Right lobe of liver (tissue), 6 donors: Measurements from ENCODE around the gene WDR48. TPM values are rescaled to one million over a fixed set of nuclear protein-coding genes. Genes with fewer than 3 reads are reported as not detected.

Source experiments
- ATAC-seq, 4 donors: fragments of 200-7000 bp; cut with Tn5 transposase; one replicate each; pipeline ENCODE4 v1.9.1; 2020; ENCODE audit warnings: mild to moderate bottlenecking in 4 of 4, moderate library complexity in 4 of 4
- DNase-seq, 3 donors: peaks; one replicate each; pipeline ENCODE4 v3.0.0-alpha.2; 2020
- H3K27ac ChIP-seq, 3 donors: fragments of 200-600 bp; one replicate each; pipeline ENCODE4 v1.8.0; 2022
- H3K27me3 ChIP-seq, 2 donors: fragments of 200-600 bp; one replicate each; pipeline ENCODE4 v1.8.0; 2022
- H3K36me3 ChIP-seq, 4 donors: fragments of 200-600 bp; sonication (generic) in 1 of 4; one replicate each; pipeline versions ENCODE4 v1.5.1 to v1.8.0; 2017 to 2022; ENCODE audit warnings: control low read depth in 1 of 4
- H3K4me1 ChIP-seq, 4 donors: fragments of 200-600 bp; sonication (generic) in 1 of 4; one replicate each; pipeline versions ENCODE4 v1.5.1 to v1.8.0; 2017 to 2022; ENCODE audit warnings: control low read depth in 1 of 4
- H3K4me3 ChIP-seq, 3 donors: fragments of 200-600 bp; one replicate each; pipeline ENCODE4 v1.8.0; 2022
- H3K9me3 ChIP-seq, 4 donors: fragments of 200-600 bp; sonication (generic) in 1 of 4; one replicate each; pipeline versions ENCODE4 v1.5.1 to v1.8.0; 2017 to 2022; ENCODE audit warnings: control low read depth in 1 of 4
- CTCF ChIP-seq, 4 donors: fragments of 200-600 bp in 3 of 4; fragments of 450-650 bp in 1 of 4; IDR thresholded peaks; one replicate each; pipeline versions ENCODE4 v1.5.1 to v1.8.0; 2016 to 2022; ENCODE audit warnings: antibody characterized with exemption in 4 of 4, mild to moderate bottlenecking in 2 of 4
- POLR2A ChIP-seq: fragments of 450-650 bp; IDR thresholded peaks from one replicate; pipeline ENCODE4 v1.6.1; 2017; ENCODE audit warnings: antibody characterized with exemption, mild to moderate bottlenecking
- WGBS: methylation state at CpG from one replicate; pipeline ENCODE4 v1.1.6; 2018; ENCODE audit warnings: low coverage, low lambda C conversion rate; ENCODE audit not compliant: insufficient coverage; ENCODE audit errors: missing lambda C conversion rate; 5-methylcytosine and 5-hydroxymethylcytosine counted together
- intact Hi-C, 2 donors: fragments of 100-400 bp; cut with DNase I; formaldehyde crosslinking; loops; one replicate each; pipeline versions ENCODE4 v1.11.2 to v1.14.1; 2022
- total RNA-seq, 6 experiments: library from RNA; depleted of rRNA in 2 of 6; stranded (reverse); fragments of >200 nt in 2 of 6; fragmentation: NEBNext Ultra II Directional in 3 of 6; extraction: Animal tissue kit (Norgen Biotek cat#: 25700) in 3 of 6; gene quantifications; one replicate each; pipeline versions ENCODE4 v1.1.0 to v1.2.4, GENCODE V29; 2016 to 2023
- donor health status: DM: no; HTN: yes; CAD: no.
- donor health status: DM: no; HTN: no; CAD: no.
- donor health status: DM: no; HTN: no; CAD: no.
- donor health status: DM: no; HTN: yes; CAD: no.
- donor health status: DM: no; HTN: yes; CAD: no.

Gene WDR48
- total RNA-seq, 6 experiments from 2014 or later = 11.3 to 21.9 (median 18.3) TPM

- H3K27ac ChIP-seq = no peak overlapping the region
- H3K4me1 ChIP-seq = peaks cover 0 to 7% (median under 1%) of the 10 kb centered on the region in 4 donors
- peaks cover 0 to 39% (median 13%) of the 10 kb centered on the region in 4 donors for H3K36me3 ChIP-seq
- intact Hi-C loops = loop anchor here in 1 of 2 donors (10.0 kb wide), 1 partner anchor 185 kb away; the partner anchor contains the start of gene CX3CR1
- H3K27me3 ChIP-seq = no peaks in the 10 kb centered on the region
- no peak for DNase-seq
- H3K9me3 ChIP-seq = no peaks in the 10 kb centered on the region
- no peak overlapping the region for H3K4me3 ChIP-seq
- 80% methylated on average over 1 of the region's 2 CpGs for WGBS
- no peak for TF ChIP-seq CTCF (IDR thresholded peaks at IDR 0.05)
- no peak for TF ChIP-seq POLR2A
- no peak for ATAC-seq
These were observed 48.1 kb downstream of the WDR48 start for GRCh38 chr3:39099738-39100499.

GRCh38 chr3:39100500-39100886, 48.7 kb downstream of the WDR48 start:
- ATAC-seq (no peak), DNase-seq (no peak)
- WGBS = no CpG with 5 or more reads among the region's 9 CpGs
- Histone ChIP-seq H3K9me3 (no peaks in the 10 kb centered on the region), H3K27ac (no peak overlapping the region), H3K4me3 (no peak overlapping the region), H3K27me3 (no peaks in the 10 kb centered on the region), H3K36me3 (peaks cover 0 to 34% (median 13%) of the 10 kb centered on the region in 4 donors), H3K4me1 (peaks cover 0 to 13% (median 3%) of the 10 kb centered on the region in 4 donors)
- intact Hi-C loops = loop anchor here in 1 of 2 donors (10.0 kb wide), 1 partner anchor 184 kb away; the partner anchor contains the start of gene CX3CR1
- TF ChIP-seq CTCF (IDR thresholded peaks at IDR 0.05) = no peak
- no peak for TF ChIP-seq POLR2A

- no peak overlapping the region for H3K27ac ChIP-seq
- WGBS = 58% methylated on average over 2 of the region's 5 CpGs
- H3K9me3 ChIP-seq = no peaks in the 10 kb centered on the region
- peak; percentile 78 to 84 (median 78) for ATAC-seq
- peaks cover 0 to 18% (median 6%) of the 10 kb centered on the region in 4 donors for H3K4me1 ChIP-seq
- intact Hi-C loops = loop anchor here in 1 of 2 donors (10.0 kb wide), 1 partner anchor 184 kb away; the partner anchor contains the start of gene CX3CR1
- no peak for DNase-seq
- no peak overlapping the region for H3K4me3 ChIP-seq
- TF ChIP-seq CTCF (IDR thresholded peaks at IDR 0.05) (peak; percentile 62 to 69 (median 64)), POLR2A (no peak)
- no peaks in the 10 kb centered on the region for H3K27me3 ChIP-seq
- H3K36me3 ChIP-seq = peaks cover 0 to 34% (median 13%) of the 10 kb centered on the region in 4 donors
These were observed 49.3 kb downstream of the WDR48 start for GRCh38 chr3:39101022-39101689.

- intact Hi-C loops = loop anchor here in 1 of 2 donors (10.0 kb wide), 1 partner anchor 182 kb away; the partner anchor contains the start of gene CX3CR1
- H3K4me1 ChIP-seq = peaks cover 0 to 18% (median 6%) of the 10 kb centered on the region in 4 donors
- TF ChIP-seq POLR2A (no peak), CTCF (IDR thresholded peaks at IDR 0.05) (no peak)
- ATAC-seq (no peak), DNase-seq (no peak)
- no peaks in the 10 kb centered on the region for H3K9me3 ChIP-seq
- H3K27me3 ChIP-seq = no peaks in the 10 kb centered on the region
- no peak overlapping the region for H3K27ac ChIP-seq
- H3K4me3 ChIP-seq = no peak overlapping the region
- H3K36me3 ChIP-seq = peaks cover 0 to 25% (median 11%) of the 10 kb centered on the region in 4 donors
- WGBS = 100% methylated on average over 6 of the region's 8 CpGs
These were observed 50.9 kb downstream of the WDR48 start for GRCh38 chr3:39102504-39103323.
